SK-N-SH treated with all-trans-retinoic acid at 6 μM for 48 hours (cell line): Measurements from ENCODE around the gene OR2D3.
A peak's percentile ranks its signal among the peaks of the same experiment; 100 is the strongest.

ENCODE experiments used
- ATAC-seq: fragments of 200-7000 bp; cut with Tn5 transposase; 3 replicates; pipeline ENCODE4 v1.9.1; 2020; ENCODE audit warnings: mild to moderate bottlenecking, moderate library complexity
- ARNTL ChIP-seq: fragments of 450-650 bp; formaldehyde crosslinking; IDR thresholded peaks from 2 replicates; pipeline ENCODE4 v1.5.0; 2020; ENCODE audit warnings: low read depth, mild to moderate bottlenecking, moderate library complexity, borderline replicate concordance
- GLIS3 ChIP-seq: fragments of 250-450 bp; sonication (Bioruptor Pico); IDR thresholded peaks from 2 replicates; pipeline ENCODE4 v1.5.0; 2020; ENCODE audit warnings: mild to moderate bottlenecking, moderate library complexity
- ISL1 ChIP-seq: fragments of 250-450 bp; sonication (Bioruptor Pico); IDR thresholded peaks from 2 replicates; pipeline ENCODE4 v2.1.2; 2022; ENCODE audit warnings: mild to moderate bottlenecking, moderate library complexity
- OSR1 ChIP-seq: fragments of 250-450 bp; sonication (Bioruptor Pico); IDR thresholded peaks from 2 replicates; pipeline ENCODE4 v1.8.0; 2022; ENCODE audit warnings: moderate library complexity, mild to moderate bottlenecking, inconsistent platforms
- PPARA ChIP-seq: fragments of 250-450 bp; sonication (Bioruptor Pico); IDR thresholded peaks from 2 replicates; pipeline ENCODE4 v1.5.0; 2020; ENCODE audit warnings: mild to moderate bottlenecking, borderline replicate concordance
- RARB ChIP-seq: fragments of 250-450 bp; sonication (Bioruptor Pico); IDR thresholded peaks from 2 replicates; pipeline ENCODE4 v1.8.0; 2021; ENCODE audit warnings: mild to moderate bottlenecking, moderate library complexity
- TCF4 ChIP-seq: fragments of 250-450 bp; sonication (Bioruptor Pico); IDR thresholded peaks from 2 replicates; pipeline ENCODE4 v1.8.0; 2021; ENCODE audit warnings: mild to moderate bottlenecking, moderate library complexity, borderline replicate concordance
- TOX ChIP-seq: fragments of 250-450 bp; sonication (Bioruptor Pico); IDR thresholded peaks from 2 replicates; pipeline ENCODE4 v1.8.0; 2021; ENCODE audit warnings: mild to moderate bottlenecking, moderate library complexity, borderline replicate concordance
- ZC3H10 ChIP-seq: fragments of 250-450 bp; sonication (Bioruptor Pico); IDR thresholded peaks from 2 replicates; pipeline ENCODE4 v1.5.1; 2021; ENCODE audit warnings: mild to moderate bottlenecking, moderate library complexity
- ZFP3 ChIP-seq: fragments of 250-450 bp; sonication (Bioruptor Pico); IDR thresholded peaks from 2 replicates; pipeline ENCODE4 v1.5.0; 2020; ENCODE audit warnings: mild to moderate bottlenecking, moderate library complexity
- ZFP30 ChIP-seq: fragments of 450-650 bp; formaldehyde crosslinking; IDR thresholded peaks from 2 replicates; pipeline ENCODE4 v1.5.0; 2022; ENCODE audit warnings: mild to moderate bottlenecking, moderate library complexity
- ZNF565 ChIP-seq: fragments of 450-650 bp; formaldehyde crosslinking; conservative IDR thresholded peaks from 2 replicates; pipeline ENCODE4 v1.5.0; 2020; ENCODE audit warnings: low read depth, mild to moderate bottlenecking, moderate library complexity
- ZNF70 ChIP-seq: fragments of 450-650 bp; formaldehyde crosslinking; IDR thresholded peaks from 2 replicates; pipeline ENCODE4 v1.5.0; 2020; ENCODE audit warnings: mild to moderate bottlenecking, moderate library complexity
- ZNF8 ChIP-seq: fragments of 450-650 bp; formaldehyde crosslinking; IDR thresholded peaks from 2 replicates; pipeline ENCODE4 v1.5.0; 2020; ENCODE audit warnings: mild to moderate bottlenecking, moderate library complexity
- TF ChIP-seq, protein P1 (sequence below): fragments of 250-450 bp; sonication (Bioruptor Pico); IDR thresholded peaks from 2 replicates; pipeline ENCODE4 v1.5.1; 2020; ENCODE audit warnings: low read depth, mild to moderate bottlenecking, moderate library complexity
- TF ChIP-seq, protein P2 (sequence below): fragments of 250-450 bp; sonication (Bioruptor Pico); IDR thresholded peaks from 2 replicates; pipeline ENCODE4 v1.5.1; 2021; ENCODE audit warnings: mild to moderate bottlenecking, moderate library complexity
- TF ChIP-seq, protein P3 (sequence below): fragments of 250-450 bp; sonication (Bioruptor Pico); IDR thresholded peaks from 2 replicates; pipeline ENCODE4 v1.8.0; 2021; ENCODE audit warnings: low read depth, mild to moderate bottlenecking, moderate library complexity, borderline replicate concordance
- TF ChIP-seq, protein P4 (sequence below): fragments of 250-450 bp; sonication (Bioruptor Pico); IDR thresholded peaks from 2 replicates; pipeline ENCODE4 v1.8.0; 2020; ENCODE audit warnings: mild to moderate bottlenecking, moderate library complexity, borderline replicate concordance
- TF ChIP-seq, protein P5 (sequence below): fragments of 250-450 bp; sonication (Bioruptor Pico); IDR thresholded peaks from 2 replicates; pipeline ENCODE4 v1.5.0; 2020; ENCODE audit warnings: mild to moderate bottlenecking, moderate library complexity

The OR2D3 gene

DNA sequence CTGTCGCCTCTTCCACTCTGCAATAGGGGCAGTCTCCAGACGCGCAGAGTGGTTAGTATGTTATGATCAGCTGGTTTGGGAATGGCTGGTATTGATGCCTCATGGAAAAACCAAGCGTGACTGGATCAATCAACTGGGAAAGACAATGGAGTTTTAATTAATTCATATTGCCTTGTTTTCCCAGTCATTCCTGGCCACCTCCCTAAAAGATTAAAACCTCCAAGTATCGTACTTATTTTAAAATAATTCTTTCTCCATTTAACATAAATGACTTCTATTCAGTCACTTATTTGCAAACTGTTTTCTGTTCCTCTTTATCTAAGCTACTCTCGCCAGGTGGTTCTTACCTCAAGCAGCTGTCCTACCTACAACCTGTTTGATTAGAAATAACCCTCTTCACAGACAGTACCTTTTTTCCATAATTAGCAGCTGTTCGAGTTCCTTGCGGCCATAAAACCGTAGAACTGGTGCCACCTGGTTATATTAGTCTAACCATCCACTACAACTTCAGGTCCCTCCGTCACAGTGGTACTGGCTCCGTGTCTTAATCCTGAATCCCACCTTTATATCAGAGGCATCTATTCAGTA is 6.3 kb downstream of the OR2D3 start:
- no peak for TF ChIP-seq ZC3H10 (CRISPR knock-in tag)
- TF ChIP-seq TCF4 (CRISPR knock-in tag) = no peak
- TF ChIP-seq, protein P1, sequence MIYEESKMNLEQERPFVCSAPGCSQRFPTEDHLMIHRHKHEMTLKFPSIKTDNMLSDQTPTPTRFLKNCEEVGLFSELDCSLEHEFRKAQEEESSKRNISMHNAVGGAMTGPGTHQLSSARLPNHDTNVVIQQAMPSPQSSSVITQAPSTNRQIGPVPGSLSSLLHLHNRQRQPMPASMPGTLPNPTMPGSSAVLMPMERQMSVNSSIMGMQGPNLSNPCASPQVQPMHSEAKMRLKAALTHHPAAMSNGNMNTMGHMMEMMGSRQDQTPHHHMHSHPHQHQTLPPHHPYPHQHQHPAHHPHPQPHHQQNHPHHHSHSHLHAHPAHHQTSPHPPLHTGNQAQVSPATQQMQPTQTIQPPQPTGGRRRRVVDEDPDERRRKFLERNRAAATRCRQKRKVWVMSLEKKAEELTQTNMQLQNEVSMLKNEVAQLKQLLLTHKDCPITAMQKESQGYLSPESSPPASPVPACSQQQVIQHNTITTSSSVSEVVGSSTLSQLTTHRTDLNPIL (CRISPR knock-in tag) = no peak
- TF ChIP-seq RARB (CRISPR knock-in tag) = no peak
- TF ChIP-seq ZFP3 (CRISPR knock-in tag) = no peak
- TF ChIP-seq, protein P2, sequence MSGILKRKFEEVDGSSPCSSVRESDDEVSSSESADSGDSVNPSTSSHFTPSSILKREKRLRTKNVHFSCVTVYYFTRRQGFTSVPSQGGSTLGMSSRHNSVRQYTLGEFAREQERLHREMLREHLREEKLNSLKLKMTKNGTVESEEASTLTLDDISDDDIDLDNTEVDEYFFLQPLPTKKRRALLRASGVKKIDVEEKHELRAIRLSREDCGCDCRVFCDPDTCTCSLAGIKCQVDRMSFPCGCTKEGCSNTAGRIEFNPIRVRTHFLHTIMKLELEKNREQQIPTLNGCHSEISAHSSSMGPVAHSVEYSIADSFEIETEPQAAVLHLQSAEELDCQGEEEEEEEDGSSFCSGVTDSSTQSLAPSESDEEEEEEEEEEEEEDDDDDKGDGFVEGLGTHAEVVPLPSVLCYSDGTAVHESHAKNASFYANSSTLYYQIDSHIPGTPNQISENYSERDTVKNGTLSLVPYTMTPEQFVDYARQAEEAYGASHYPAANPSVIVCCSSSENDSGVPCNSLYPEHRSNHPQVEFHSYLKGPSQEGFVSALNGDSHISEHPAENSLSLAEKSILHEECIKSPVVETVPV = no peak
- no peak for TF ChIP-seq OSR1 (CRISPR knock-in tag)
- no peak for TF ChIP-seq ZNF70
- TF ChIP-seq, protein P3, sequence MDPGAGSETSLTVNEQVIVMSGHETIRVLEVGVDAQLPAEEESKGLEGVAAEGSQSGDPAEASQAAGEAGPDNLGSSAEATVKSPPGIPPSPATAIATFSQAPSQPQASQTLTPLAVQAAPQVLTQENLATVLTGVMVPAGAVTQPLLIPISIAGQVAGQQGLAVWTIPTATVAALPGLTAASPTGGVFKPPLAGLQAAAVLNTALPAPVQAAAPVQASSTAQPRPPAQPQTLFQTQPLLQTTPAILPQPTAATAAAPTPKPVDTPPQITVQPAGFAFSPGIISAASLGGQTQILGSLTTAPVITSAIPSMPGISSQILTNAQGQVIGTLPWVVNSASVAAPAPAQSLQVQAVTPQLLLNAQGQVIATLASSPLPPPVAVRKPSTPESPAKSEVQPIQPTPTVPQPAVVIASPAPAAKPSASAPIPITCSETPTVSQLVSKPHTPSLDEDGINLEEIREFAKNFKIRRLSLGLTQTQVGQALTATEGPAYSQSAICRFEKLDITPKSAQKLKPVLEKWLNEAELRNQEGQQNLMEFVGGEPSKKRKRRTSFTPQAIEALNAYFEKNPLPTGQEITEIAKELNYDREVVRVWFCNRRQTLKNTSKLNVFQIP = no peak
- TF ChIP-seq ARNTL = no peak

DNA sequence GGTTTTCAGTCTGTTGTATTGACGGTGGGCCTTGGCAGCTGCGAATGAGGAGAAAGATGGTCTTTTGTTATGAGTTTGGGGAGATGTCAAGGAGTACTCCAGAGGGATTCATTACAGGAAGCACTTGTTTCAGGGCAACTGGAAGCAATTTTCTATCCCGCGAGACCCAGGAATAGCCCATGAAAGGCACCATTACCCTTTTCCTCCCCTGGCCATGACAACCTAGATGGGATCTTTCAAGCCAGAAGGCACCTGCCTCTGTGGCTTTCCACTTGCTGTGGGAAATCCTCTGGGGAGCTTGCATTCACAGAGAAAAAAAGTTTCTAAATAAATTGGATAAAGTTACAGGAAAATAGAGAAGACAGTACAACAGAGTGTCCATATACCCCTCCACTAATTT is 8.1 kb downstream of the OR2D3 start:
- ATAC-seq = no peak
- TF ChIP-seq TOX (CRISPR knock-in tag) (no peak), RARB (CRISPR knock-in tag) (no peak), ARNTL (no peak), ZFP30 (CRISPR knock-in tag) (no peak), TCF4 (CRISPR knock-in tag) (no peak), ZNF8 (CRISPR knock-in tag) (no peak), ZC3H10 (CRISPR knock-in tag) (no peak), ISL1 (CRISPR knock-in tag) (no peak), GLIS3 (CRISPR knock-in tag) (no peak)
- TF ChIP-seq, protein P4, sequence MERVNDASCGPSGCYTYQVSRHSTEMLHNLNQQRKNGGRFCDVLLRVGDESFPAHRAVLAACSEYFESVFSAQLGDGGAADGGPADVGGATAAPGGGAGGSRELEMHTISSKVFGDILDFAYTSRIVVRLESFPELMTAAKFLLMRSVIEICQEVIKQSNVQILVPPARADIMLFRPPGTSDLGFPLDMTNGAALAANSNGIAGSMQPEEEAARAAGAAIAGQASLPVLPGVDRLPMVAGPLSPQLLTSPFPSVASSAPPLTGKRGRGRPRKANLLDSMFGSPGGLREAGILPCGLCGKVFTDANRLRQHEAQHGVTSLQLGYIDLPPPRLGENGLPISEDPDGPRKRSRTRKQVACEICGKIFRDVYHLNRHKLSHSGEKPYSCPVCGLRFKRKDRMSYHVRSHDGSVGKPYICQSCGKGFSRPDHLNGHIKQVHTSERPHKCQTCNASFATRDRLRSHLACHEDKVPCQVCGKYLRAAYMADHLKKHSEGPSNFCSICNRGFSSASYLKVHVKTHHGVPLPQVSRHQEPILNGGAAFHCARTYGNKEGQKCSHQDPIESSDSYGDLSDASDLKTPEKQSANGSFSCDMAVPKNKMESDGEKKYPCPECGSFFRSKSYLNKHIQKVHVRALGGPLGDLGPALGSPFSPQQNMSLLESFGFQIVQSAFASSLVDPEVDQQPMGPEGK (CRISPR knock-in tag) = no peak
- TF ChIP-seq, protein P3 = no peak
- TF ChIP-seq, all 23 proteins: peak for 0

More for the DNA sequence above, 6.3 kb downstream of the OR2D3 start:
- peak; percentile 63; the same call in 2 of the 3 replicates for ATAC-seq

DNA sequence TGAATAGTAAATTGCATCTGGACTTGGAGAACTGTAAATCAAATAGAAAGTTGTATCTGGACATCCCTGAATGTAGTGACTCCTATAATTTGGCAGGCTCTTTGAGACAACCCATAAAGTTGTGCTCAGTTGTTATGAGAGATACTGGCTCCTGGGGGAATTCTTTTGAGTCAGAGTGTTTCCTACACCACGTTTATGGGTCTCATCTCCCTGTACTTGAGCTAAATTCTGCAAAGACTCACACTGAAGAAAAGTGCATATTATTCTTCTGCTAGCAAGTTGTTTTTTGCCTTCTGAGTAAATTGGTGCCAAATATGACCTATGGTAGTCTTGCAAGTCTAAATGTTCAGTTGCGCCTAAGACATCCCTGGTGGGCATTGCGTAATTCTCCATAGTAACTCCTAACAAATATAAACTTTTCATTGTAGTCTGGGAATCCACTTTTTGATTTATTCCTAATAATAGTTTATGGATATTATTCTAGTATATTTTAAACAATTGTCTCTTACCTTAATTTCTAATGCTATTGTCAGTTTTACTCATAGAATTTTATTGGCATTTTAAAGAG is 10.4 kb downstream of the OR2D3 start:
- ATAC-seq = no peak

More for the DNA sequence above, 10.4 kb downstream of the OR2D3 start:
- TF ChIP-seq, protein P2 = no peak
- TF ChIP-seq, protein P3 = no peak
- TF ChIP-seq, protein P5, sequence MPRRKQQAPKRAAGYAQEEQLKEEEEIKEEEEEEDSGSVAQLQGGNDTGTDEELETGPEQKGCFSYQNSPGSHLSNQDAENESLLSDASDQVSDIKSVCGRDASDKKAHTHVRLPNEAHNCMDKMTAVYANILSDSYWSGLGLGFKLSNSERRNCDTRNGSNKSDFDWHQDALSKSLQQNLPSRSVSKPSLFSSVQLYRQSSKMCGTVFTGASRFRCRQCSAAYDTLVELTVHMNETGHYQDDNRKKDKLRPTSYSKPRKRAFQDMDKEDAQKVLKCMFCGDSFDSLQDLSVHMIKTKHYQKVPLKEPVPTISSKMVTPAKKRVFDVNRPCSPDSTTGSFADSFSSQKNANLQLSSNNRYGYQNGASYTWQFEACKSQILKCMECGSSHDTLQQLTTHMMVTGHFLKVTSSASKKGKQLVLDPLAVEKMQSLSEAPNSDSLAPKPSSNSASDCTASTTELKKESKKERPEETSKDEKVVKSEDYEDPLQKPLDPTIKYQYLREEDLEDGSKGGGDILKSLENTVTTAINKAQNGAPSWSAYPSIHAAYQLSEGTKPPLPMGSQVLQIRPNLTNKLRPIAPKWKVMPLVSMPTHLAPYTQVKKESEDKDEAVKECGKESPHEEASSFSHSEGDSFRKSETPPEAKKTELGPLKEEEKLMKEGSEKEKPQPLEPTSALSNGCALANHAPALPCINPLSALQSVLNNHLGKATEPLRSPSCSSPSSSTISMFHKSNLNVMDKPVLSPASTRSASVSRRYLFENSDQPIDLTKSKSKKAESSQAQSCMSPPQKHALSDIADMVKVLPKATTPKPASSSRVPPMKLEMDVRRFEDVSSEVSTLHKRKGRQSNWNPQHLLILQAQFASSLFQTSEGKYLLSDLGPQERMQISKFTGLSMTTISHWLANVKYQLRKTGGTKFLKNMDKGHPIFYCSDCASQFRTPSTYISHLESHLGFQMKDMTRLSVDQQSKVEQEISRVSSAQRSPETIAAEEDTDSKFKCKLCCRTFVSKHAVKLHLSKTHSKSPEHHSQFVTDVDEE (CRISPR knock-in tag) = no peak
- TF ChIP-seq PPARA (no peak), ZNF565 (CRISPR knock-in tag) (no peak), TOX (CRISPR knock-in tag) (no peak), ZFP3 (CRISPR knock-in tag) (no peak), TCF4 (CRISPR knock-in tag) (no peak), ZNF8 (CRISPR knock-in tag) (no peak)
